ENCODE results near the gene MSGN1.

Gene MSGN1

GRCh38 chr2:17850151-17850550 is 33.9 kb downstream of the MSGN1 start:
- FAIRE-seq: no peak

DNA sequence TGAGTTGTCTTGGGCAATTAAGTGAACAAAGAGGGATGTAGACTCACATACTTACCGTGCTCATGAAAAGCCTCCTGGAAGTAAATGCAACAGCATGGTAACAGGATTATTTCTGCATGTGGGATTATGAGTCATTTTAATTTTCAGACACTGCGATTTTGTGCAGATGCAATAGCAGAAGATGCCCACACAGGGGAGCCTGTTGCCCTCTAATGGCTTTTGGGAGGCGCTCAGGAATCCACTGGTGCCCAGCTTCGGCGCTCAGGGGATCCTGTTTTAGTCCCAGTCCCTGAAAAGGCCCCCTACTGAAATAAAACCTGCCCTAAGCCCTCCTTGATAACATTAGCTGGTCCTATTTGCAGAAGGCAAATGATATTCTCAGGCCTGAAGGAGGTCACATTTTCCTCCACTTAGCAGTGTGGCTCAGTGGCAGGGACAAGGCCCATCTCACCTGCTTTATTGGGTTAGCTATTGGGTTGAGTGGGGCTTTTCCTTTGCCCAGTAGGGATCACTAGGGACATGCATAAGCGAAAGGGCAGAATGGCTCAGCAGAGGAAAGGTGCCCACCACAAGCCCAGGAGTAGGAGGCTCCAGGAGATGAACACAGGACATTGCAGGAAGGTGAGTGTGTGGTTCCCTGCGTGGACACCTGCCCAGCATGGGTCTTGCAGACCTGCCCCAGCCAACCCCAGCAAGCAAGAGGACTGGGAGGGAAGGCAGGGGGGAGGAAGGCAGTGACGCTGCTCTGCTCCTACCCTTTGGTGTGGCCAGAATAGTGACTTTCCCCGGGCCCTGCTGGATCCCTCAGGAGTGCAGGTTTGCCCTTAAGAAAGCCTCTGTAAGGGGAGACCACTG is 35.7 kb downstream of the MSGN1 start:
- FAIRE-seq: no peak

DNA sequence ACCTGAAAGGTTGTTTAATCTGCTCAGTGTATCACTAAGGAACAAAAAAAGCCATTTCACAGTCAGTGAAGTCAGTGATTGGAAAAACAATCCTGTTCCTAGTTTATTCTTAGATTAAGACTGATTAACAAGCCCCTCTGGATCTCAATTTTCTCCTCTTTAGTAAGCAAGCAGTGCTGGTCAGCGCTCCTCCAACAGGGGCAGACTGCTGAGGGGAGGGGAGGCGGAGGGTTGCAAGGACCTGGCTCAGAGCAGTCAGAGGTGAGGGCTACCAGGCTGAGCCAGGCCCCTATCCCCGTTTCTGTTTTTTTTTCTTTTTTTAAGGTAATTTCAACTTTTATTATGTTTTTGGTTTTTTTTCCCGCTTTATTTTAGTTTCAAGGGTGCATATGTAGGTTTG is 37.5 kb downstream of the MSGN1 start:
- no peak for FAIRE-seq

- FAIRE-seq: no peak
Observed at GRCh38 chr2:17857021-17857420, 40.8 kb downstream of the MSGN1 start.

- no peak for FAIRE-seq
Observed at GRCh38 chr2:17858064-17858463, 41.8 kb downstream of the MSGN1 start.

DNA sequence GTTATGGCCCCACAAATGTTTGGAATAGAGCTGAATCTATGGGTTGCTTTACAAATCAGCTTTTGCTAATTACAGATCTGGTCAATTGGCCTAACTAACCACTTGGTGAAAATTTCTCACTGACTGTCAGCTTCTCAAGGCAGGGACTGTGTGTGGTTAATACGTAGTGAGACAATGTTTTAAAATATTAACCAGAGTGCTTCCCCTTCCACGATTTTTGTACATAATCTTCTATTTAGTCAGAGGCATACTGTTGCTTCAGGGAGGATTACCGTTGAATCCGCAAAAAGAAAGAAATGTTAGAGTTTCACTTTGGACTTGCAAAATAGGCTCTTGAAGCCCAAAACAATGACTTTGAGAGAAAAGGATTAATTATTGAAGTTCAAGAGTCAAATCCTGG is 47.3 kb downstream of the MSGN1 start:
- FAIRE-seq: no peak

DNA sequence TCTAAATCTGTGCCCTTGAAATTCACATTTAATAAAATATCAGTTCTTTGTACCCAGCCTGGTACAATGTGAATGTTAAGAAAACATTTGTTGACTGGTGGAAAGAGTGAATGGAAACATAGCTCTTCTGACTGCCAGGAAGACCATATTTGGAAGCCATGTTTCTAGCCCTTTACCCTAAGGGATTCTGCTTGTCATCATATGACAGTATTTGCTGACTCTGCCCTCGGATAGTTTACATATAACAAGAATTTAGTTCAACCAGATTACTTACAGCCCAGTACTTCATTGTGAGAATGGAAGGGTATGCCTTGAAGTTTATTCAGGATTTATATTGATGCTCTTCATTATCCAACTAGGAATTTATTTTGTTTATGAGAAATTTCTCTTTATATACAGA is 48.4 kb downstream of the MSGN1 start:
- no peak for FAIRE-seq

DNA sequence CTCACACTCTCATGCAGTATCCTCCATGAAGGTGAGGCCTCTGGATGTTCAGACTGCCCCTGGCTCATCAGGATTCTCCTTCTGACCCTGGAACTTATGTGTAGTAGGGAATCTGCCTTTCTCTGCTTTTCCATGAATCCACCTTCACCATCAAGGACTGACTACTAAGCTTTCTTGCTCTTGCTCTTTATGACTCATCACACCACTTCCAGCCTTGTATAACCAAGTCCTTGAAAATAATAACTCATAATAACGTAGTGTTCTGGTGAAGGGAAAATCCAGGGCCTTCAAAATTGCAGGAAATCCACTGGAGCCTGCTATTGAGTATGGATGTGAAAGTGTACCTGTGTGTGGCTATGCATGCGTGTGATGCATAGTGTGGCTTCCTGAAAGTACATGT is 50.9 kb downstream of the MSGN1 start:
- no peak for FAIRE-seq

Measured in A204.1 (cell line).